Body of pancreas (tissue), 4 donors: ENCODE data around the gene SBNO2. TPM values are rescaled to one million over a fixed set of nuclear protein-coding genes. Genes with fewer than 3 reads are reported as not detected.
A peak's percentile ranks its signal among the peaks of the same experiment; 100 is the strongest.

Experiments used
- ATAC-seq: fragments of 150-250 bp; one replicate; pipeline ENCODE4 v1.9.1; 2016
- DNase-seq, 4 donors: peaks; one replicate each; pipeline ENCODE4 v3.0.0-alpha.2; 2019
- H3K27ac ChIP-seq, 4 donors: fragments of 200-600 bp; sonication (generic); 1 replicate in 3 of 4; 2 replicates in 1 of 4; pipeline versions ENCODE4 v1.5.1 to v1.6.1; 2016 to 2019; ENCODE audit warnings: mild to moderate bottlenecking in 1 of 4, mixed read lengths in 1 of 4, moderate library complexity in 1 of 4
- H3K27me3 ChIP-seq, 2 donors: fragments of 200-600 bp; sonication (generic); one replicate each; pipeline ENCODE4 v1.6.0; 2016; ENCODE audit warnings: mild to moderate bottlenecking in 1 of 2
- H3K36me3 ChIP-seq, 2 donors: fragments of 200-600 bp; sonication (generic); replicated peaks in 1 of 2; 2 replicates each; pipeline ENCODE4 v1.5.1; 2016; ENCODE audit warnings: low read depth in 2 of 2; ENCODE audit not compliant: insufficient read depth in 1 of 2
- H3K4me1 ChIP-seq: fragments of 200-600 bp; sonication (generic); one replicate; pipeline ENCODE4 v1.6.0; 2016
- H3K4me3 ChIP-seq, 2 donors: fragments of 200-600 bp; sonication (generic); 1 replicate in 1 of 2; 2 replicates in 1 of 2; pipeline ENCODE4 v1.5.1; 2016 to 2019
- H3K9me3 ChIP-seq, 3 donors: fragments of 200-600 bp; sonication (generic); 1 replicate in 2 of 3; 2 replicates in 1 of 3; pipeline ENCODE4 v1.5.1; 2016
- CTCF ChIP-seq, 7 experiments: fragments of 450-650 bp in 4 of 7; fragments of 200-600 bp in 3 of 7; sonication (generic) in 3 of 7; IDR thresholded peaks; one replicate each; pipeline ENCODE4 v1.5.1; 2016 to 2019; ENCODE audit warnings: antibody characterized with exemption in 7 of 7
- POLR2A ChIP-seq, 3 donors: fragments of 450-650 bp; IDR thresholded peaks; one replicate each; pipeline ENCODE4 v1.6.1; 2016; ENCODE audit warnings: antibody characterized with exemption in 3 of 3, mild to moderate bottlenecking in 2 of 3
- WGBS, 2 donors: methylation state at CpG; one replicate each; pipeline ENCODE4 v1.1.5; 2017; 5-methylcytosine and 5-hydroxymethylcytosine counted together
- intact Hi-C: fragments of 100-400 bp; cut with DNase I; formaldehyde crosslinking; loops from one replicate; pipeline ENCODE4 v1.15.1; 2023
- total RNA-seq, 2 donors: library from RNA; depleted of rRNA; stranded (reverse); fragments of >200 nt; gene quantifications; one replicate each; pipeline ENCODE4 v1.1.0, GENCODE V29; 2016

Gene SBNO2
- total RNA-seq, 2 donors from 2014 or later, result 14.0 to 30.7 TPM

GRCh38 chr19:1106841-1107660, 67.0 kb downstream of the SBNO2 start:
- Histone ChIP-seq H3K9me3 (no peaks in the 10 kb centered on the region), H3K27ac (no peak overlapping the region), H3K36me3 (no peaks in the 10 kb centered on the region), H3K4me1 (peaks cover 29% of the 10 kb centered on the region), H3K27me3 (no peaks in the 10 kb centered on the region), H3K4me3 (no peak overlapping the region)
- no peak for TF ChIP-seq CTCF (IDR thresholded peaks at IDR 0.05)
- no peak for TF ChIP-seq POLR2A (IDR thresholded peaks at IDR 0.05)
- DNase-seq, result no peak
- intact Hi-C loops, result no loop called here
- 76 to 81% methylated on average over 6 to 16 of the region's 17 CpGs for WGBS, 2 donors
- no peak for ATAC-seq

DNA sequence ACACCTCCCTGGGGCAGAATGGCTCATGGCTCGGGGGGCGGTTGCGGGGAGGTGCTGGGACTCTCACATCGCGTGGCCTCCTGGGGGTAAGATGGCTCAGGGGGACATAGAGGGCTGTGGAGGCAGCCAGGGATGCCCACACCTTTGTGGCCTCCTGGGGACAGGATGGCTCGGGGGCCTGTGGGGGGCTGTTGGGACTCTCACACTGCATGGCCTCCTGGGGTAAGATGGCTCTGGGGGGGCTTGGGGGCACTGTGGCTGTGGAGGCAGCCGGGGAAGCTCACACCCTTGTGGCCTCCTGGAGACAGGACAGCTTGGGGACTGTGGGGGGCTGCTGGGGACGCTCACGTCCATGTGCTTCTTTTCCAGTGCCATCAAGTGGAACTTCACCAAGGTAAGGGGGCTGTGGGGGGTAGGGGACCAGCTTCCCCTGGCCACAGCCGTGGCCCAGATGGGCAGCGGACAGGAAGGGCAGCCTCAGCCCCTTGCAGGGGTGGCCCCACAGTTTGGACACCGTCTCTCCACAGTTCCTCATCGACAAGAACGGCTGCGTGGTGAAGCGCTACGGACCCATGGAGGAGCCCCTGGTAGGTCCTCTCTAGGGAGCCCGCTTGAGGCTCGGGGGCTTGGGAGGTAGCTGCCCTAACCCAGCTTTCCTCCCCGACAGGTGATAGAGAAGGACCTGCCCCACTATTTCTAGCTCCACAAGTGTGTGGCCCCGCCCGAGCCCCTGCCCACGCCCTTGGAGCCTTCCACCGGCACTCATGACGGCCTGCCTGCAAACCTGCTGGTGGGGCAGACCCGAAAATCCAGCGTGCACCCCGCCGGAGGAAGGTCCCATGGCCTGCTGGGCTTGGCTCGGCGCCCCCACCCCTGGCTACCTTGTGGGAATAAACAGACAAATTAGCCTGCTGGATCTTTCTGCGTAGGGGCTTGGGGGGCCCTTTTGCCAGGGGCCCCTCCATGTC, 67.9 kb downstream of the SBNO2 start:
- 88 to 95% methylated on average over 8 to 29 of the region's 32 CpGs for WGBS, 2 donors
- no peak for ATAC-seq
- no peaks in the 10 kb centered on the region for H3K36me3 ChIP-seq
- no peaks in the 10 kb centered on the region for H3K27me3 ChIP-seq
- no peak for TF ChIP-seq POLR2A (IDR thresholded peaks at IDR 0.05)
- TF ChIP-seq CTCF (IDR thresholded peaks at IDR 0.05), result no peak
- DNase-seq, result no peak
- no peak overlapping the region for H3K4me3 ChIP-seq
- H3K4me1 ChIP-seq, result peaks cover 38% of the 10 kb centered on the region
- intact Hi-C loops, result no loop called here
- H3K27ac ChIP-seq, result no peak overlapping the region
- no peaks in the 10 kb centered on the region for H3K9me3 ChIP-seq

GRCh38 chr19:1105008-1105872, 68.8 kb downstream of the SBNO2 start:
- peak overlapping the region; percentile 48 to 72 for H3K4me3 ChIP-seq
- ATAC-seq (no peak), DNase-seq (peak; percentile 49 to 53 (median 52))
- WGBS, 2 donors, result 0 to 33% methylated on average over 9 to 67 of the region's 69 CpGs
- no peaks in the 10 kb centered on the region for H3K27me3 ChIP-seq
- H3K9me3 ChIP-seq, result no peaks in the 10 kb centered on the region
- peaks cover 42% of the 10 kb centered on the region for H3K4me1 ChIP-seq
- intact Hi-C loops, result no loop called here
- TF ChIP-seq CTCF (IDR thresholded peaks at IDR 0.05), result no peak
- TF ChIP-seq POLR2A (IDR thresholded peaks at IDR 0.05), result no peak
- H3K36me3 ChIP-seq, result no peaks in the 10 kb centered on the region
- H3K27ac ChIP-seq, result peak overlapping the region; percentile 94 to 99 (median 98)

DNA sequence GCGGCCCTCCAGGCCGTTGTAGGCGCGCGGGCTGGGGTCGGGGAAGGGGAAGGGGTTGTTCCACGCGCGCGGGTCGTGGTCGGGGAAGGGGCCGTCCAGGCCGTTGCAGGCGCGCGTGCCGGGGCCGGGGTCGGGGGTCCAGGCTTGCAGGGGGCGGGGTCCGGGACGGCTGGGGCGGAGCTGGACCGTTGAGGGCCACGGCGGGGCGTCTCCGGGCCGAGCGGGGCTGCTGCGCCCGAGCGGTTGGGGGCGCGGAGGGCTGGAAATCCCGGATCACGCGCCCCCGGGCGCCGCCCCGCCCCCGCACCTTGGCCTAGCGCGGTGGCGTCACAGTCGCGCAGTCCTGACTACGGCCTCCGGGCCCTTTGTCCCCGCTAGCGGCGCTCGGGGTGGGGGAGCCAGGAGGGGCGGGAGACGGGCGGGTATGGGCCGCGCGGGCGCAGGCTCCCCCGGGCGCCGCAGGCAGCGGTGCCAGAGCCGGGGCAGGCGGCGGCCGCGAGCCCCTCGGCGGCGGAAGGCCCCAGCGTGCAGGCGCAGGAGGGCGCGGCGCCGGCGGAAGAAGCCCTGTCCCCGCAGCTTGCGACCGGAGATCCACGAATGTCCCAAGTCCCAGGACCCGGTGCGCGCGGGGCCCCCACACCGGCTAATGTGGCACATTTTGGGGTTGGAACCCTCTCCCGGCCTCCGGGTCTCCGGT, 69.6 kb downstream of the SBNO2 start:
- ATAC-seq (peak; percentile 35), DNase-seq (peak; percentile 69 to 79 (median 74))
- Histone ChIP-seq H3K27me3 (no peaks in the 10 kb centered on the region), H3K27ac (peak overlapping the region; percentile 94 to 99 (median 98)), H3K4me1 (peaks cover 42% of the 10 kb centered on the region), H3K9me3 (no peaks in the 10 kb centered on the region), H3K36me3 (no peaks in the 10 kb centered on the region), H3K4me3 (peak overlapping the region; percentile 48 to 72)
- 0% methylated on average over 2 to 49 of the region's 93 CpGs for WGBS, 2 donors
- intact Hi-C loops, result no loop called here
- no peak for TF ChIP-seq CTCF (IDR thresholded peaks at IDR 0.05)
- no peak for TF ChIP-seq POLR2A (IDR thresholded peaks at IDR 0.05)
